GM12865 (cell line): Measurements from ENCODE around the gene SART1.

ENCODE experiments used
- DNase-seq: peaks from one replicate; pipeline ENCODE4 v3.0.0; 2010; ENCODE audit warnings: low read depth
- H3K4me3 ChIP-seq: 2 replicates; pipeline ENCODE4 v1.5.1; 2011; ENCODE audit warnings: mild to moderate bottlenecking, low read depth, low read length, control low read depth
- TF ChIP-seq, protein P1 (sequence below): IDR thresholded peaks from 2 replicates; pipeline ENCODE4 v1.5.1; 2011; ENCODE audit warnings: low read length, control low read depth, low read depth, inconsistent platforms; ENCODE audit not compliant: insufficient read depth; ENCODE audit errors: missing control alignments

Gene SART1

DNA sequence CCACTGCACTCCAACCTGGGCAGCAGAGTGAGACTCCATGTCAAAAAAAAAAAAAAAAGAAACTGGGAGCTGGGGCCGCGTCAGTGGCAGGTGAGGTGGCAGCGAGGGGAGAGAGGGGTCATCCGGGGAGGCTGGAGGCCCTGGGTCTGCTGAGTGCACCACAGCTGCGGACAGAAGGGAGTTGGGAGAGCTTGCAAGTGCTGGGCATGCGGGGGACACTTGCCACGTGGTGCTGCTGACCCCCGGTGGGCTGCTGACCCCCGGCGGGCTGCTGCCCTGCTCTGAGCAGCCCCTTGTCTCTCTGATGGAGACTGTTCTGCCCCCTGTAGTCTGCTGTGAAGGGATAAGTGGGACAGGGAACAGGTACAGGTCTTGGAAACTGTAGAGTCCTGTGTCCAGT is 39.7 kb upstream of the SART1 start:
- TF ChIP-seq, protein P1, sequence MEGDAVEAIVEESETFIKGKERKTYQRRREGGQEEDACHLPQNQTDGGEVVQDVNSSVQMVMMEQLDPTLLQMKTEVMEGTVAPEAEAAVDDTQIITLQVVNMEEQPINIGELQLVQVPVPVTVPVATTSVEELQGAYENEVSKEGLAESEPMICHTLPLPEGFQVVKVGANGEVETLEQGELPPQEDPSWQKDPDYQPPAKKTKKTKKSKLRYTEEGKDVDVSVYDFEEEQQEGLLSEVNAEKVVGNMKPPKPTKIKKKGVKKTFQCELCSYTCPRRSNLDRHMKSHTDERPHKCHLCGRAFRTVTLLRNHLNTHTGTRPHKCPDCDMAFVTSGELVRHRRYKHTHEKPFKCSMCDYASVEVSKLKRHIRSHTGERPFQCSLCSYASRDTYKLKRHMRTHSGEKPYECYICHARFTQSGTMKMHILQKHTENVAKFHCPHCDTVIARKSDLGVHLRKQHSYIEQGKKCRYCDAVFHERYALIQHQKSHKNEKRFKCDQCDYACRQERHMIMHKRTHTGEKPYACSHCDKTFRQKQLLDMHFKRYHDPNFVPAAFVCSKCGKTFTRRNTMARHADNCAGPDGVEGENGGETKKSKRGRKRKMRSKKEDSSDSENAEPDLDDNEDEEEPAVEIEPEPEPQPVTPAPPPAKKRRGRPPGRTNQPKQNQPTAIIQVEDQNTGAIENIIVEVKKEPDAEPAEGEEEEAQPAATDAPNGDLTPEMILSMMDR: no peak
- DNase-seq: no peak
- no peak overlapping the region for H3K4me3 ChIP-seq

DNA sequence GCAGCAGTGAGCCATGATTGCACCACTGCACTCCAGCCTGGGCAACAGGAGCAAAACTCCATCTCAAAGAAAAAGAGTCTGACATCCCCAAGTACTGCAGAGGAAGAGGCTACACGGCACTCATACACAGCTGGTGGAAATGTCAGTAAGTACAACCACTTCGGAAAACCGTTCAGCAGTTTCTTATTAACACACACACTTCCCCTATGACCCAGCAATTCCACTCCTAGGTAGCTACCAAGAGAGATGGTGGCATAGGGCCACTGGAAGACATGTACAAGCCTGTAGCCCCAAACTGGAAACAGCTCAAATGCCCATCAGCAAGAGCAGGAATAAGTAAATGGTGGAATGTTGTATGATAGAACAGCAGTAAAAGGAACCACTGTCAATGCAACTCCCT is 39.0 kb upstream of the SART1 start:
- H3K4me3 ChIP-seq: no peak overlapping the region
- DNase-seq: no peak
- TF ChIP-seq, protein P1: no peak

DNA sequence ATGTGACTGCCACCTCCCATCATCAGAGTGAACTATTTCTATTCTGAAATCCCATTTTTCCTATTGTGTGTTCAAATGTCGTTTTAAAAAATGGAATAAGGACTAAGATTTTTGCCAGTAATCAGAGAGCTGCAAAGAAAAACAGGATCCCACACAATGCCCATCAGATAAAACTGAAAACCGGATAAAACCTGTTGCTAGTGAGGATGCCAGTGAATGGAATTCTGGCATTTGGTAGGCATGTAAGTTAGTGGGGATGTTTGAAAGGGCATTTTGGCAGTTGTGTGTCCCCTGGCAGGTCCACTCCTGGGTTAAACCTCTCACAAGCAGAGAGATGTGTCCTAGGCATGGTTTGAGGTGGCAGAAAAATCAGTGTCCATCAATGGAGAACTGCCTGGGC is 36.1 kb upstream of the SART1 start:
- H3K4me3 ChIP-seq: no peak overlapping the region
- no peak for DNase-seq
- TF ChIP-seq, protein P1: no peak

DNA sequence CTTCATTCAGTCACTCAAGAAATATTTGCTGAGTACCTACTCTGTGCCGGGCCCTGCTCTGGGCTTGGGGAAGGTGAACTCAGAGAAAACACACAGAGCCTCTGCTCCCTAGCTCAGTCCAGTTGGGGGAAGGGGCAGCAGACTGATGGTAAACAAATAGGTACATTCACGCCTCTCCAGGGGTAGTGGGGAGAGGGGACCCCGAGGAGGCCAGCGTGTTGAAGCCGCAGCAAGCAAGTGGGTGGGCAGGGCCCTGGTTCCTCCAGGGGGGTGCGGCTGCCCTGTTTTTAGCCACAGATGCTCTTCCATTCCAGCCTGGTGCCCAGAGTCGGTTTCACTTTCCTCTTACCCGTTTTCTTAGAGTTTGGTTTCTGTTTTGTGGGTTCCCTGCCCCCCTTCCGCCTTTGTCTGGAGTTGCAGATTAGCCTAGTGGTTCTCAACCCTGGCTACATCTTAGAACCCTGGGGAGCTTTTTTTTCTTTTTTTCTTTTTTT is 33.6 kb upstream of the SART1 start:
- DNase-seq: peak; percentile 94
- peak overlapping the region; percentile 58 for H3K4me3 ChIP-seq

DNA sequence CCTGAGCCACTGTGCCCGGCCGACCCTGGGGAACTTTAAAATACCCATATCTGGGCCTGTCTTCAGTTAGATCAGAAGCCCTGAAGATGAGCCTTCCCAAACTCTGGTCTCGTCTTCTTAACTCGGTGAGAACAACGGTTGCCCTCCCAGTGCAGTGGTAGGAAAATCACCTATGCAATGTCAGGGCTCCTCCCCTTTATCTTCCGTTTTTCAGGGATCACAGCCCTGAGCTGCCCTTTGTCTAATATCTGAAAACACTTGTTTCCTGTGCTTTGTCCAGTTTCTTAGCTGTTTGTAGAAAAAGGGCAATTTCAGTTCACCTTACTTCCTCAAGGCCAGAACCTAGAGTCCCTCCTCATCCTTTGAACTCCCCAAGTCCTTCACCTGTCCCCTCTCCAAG is 32.9 kb upstream of the SART1 start:
- peak overlapping the region; percentile 58; the same call in 1 of the 2 replicates for H3K4me3 ChIP-seq
- peak; percentile 55 for DNase-seq

More for the DNA sequence above, 33.6 kb upstream of the SART1 start:
- TF ChIP-seq, protein P1: no peak

DNA sequence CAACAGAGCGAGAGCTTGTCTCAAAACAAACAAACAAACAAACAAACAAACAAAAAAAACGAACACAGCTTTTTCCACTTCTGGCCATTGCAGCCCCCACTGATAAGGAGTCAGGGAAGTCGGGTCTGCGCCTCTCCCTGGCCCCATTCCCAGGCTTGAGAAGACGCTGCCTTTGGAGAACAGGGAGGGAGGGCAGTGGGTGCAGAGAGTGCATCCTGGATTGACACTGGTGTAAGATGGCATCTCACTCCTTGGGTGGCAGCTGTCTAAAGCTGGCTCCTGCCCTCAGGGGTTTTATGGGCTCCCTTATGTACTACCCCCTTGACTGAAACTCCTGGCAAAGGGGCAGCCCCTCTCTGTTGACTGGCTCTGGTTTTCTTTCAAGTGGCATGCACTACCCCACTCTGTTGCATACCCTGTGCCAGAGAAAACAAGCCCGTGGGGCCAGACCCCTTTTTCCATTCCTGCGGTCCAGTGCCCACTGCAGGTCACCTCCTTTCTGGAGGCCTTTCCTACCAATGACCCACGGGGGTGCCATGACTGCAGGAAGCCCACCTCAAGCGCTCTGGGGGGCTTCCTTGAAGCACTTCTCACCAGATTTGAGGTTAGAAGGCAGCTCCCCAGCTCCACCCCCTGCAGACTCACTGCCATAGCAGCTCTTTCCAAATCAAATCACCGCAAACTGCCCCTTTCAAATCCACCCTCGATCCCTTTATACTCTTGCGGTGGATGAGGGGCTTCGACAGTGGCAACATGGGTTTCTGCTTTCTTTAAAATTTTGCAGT is 29.6 kb upstream of the SART1 start:
- no peak for DNase-seq
- TF ChIP-seq, protein P1: no peak

More for the DNA sequence above, 32.9 kb upstream of the SART1 start:
- TF ChIP-seq, protein P1: no peak

More for the DNA sequence above, 29.6 kb upstream of the SART1 start:
- no peak overlapping the region for H3K4me3 ChIP-seq
